Gastroesophageal sphincter (tissue), 3 donors: ENCODE measurements around the gene KIT.

Source experiments
- EP300 ChIP-seq: sonication (generic); formaldehyde crosslinking; IDR thresholded peaks from one replicate; pipeline ENCODE4 v1.6.1; 2017; ENCODE audit warnings: antibody characterized with exemption, mild to moderate bottlenecking
- POLR2A ChIP-seq, 2 donors: fragments of 450-650 bp; IDR thresholded peaks; one replicate each; pipeline ENCODE4 v1.6.1; 2017; ENCODE audit warnings: antibody characterized with exemption in 2 of 2, mild to moderate bottlenecking in 2 of 2, moderate library complexity in 1 of 2
- POLR2AphosphoS5 ChIP-seq: sonication (generic); formaldehyde crosslinking; IDR thresholded peaks from one replicate; pipeline ENCODE4 v1.6.1; 2017; ENCODE audit warnings: antibody characterized with exemption
- TF ChIP-seq, protein P1 (sequence below), 4 experiments: fragments of 200-600 bp in 2 of 4; fragments of 450-650 bp in 2 of 4; sonication (generic) in 1 of 4; IDR thresholded peaks; one replicate each; pipeline ENCODE4 v1.5.1; 2017 to 2019; ENCODE audit warnings: antibody characterized with exemption in 4 of 4, mild to moderate bottlenecking in 2 of 4, moderate library complexity in 2 of 4

DNA sequence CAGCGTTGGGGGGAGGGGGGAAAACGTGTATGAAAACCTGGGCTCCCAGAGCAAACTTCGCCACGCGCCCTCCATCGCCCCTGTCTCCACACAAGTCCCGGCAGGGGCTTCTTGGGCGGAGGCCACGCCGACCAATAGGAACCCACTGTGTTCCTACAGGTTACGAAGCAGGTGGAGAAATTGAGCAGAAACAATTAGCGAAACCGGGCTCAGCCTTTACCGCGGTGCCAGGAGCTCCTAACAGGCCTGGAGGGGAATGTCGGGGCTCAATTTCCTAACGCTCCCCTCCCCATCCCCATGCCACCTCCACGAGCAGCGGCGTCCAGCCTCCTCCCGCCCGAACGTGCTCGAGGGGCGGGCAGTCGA, 589 bp upstream of the KIT start:
- TF ChIP-seq, protein P1, sequence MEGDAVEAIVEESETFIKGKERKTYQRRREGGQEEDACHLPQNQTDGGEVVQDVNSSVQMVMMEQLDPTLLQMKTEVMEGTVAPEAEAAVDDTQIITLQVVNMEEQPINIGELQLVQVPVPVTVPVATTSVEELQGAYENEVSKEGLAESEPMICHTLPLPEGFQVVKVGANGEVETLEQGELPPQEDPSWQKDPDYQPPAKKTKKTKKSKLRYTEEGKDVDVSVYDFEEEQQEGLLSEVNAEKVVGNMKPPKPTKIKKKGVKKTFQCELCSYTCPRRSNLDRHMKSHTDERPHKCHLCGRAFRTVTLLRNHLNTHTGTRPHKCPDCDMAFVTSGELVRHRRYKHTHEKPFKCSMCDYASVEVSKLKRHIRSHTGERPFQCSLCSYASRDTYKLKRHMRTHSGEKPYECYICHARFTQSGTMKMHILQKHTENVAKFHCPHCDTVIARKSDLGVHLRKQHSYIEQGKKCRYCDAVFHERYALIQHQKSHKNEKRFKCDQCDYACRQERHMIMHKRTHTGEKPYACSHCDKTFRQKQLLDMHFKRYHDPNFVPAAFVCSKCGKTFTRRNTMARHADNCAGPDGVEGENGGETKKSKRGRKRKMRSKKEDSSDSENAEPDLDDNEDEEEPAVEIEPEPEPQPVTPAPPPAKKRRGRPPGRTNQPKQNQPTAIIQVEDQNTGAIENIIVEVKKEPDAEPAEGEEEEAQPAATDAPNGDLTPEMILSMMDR (IDR thresholded peaks at IDR 0.05) = no peak
- no peak for TF ChIP-seq POLR2A (IDR thresholded peaks at IDR 0.05)
- no peak for TF ChIP-seq POLR2AphosphoS5
- no peak for TF ChIP-seq EP300
